HG02884 (cell line): ENCODE results near the gene F2.

Source experiments
- ATAC-seq: cut with Tn5 transposase; IDR thresholded peaks from one replicate; pipeline ENCODE4 v1.9.1; 2021; ENCODE audit warnings: mild to moderate bottlenecking, moderate library complexity; ENCODE audit not compliant: unreplicated experiment

F2 gene

DNA sequence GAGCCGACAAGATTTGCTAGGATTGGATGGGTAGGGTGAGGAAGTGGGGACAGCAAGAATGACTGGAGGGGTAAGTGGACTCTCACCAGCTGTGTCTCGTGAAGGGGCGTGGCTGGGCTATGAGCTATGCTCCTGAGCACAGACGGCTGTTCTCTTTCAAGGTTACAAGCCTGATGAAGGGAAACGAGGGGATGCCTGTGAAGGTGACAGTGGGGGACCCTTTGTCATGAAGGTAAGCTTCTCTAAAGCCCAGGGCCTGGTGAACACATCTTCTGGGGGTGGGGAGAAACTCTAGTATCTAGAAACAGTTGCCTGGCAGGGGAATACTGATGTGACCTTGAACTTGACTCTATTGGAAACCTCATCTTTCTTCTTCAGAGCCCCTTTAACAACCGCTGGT lies 19.9 kb downstream of the F2 start:
- ATAC-seq = no peak

GRCh38 chr11:46741600-46742484 lies 22.8 kb downstream of the F2 start:
- ATAC-seq = no peak

GRCh38 chr11:46743043-46743442 lies 24.0 kb downstream of the F2 start:
- ATAC-seq = no peak

DNA sequence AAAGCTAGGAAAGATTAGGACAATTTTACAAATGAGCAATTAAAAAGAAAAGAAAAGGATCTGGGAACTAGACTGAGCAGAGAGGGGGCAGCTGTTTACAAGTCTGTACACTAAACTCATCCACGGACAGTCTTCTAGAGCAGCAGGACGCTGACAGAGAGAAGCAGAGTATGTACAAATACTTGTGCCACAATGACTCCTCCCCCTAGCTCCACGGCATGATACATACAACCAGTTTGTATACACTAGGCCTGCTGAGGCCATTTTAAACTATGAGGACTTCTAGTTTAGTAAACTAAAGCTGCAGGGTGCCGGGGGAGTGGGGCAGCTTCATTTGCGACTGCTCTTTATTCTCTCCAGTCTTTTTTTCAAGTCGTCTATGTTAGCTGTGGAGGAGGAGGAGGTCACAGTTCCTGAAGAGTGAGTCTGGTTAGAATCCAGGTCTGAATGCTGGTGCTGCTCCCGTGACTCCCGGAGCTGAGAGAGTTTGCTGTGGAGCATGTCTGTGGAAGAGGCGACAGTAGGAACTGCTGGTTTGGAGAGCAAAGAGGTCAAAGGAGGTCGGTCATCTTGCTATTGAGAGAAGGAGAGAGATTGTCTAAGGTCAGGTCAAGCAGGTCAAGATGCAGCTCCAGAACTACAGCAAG lies 24.8 kb downstream of the F2 start:
- no peak for ATAC-seq

DNA sequence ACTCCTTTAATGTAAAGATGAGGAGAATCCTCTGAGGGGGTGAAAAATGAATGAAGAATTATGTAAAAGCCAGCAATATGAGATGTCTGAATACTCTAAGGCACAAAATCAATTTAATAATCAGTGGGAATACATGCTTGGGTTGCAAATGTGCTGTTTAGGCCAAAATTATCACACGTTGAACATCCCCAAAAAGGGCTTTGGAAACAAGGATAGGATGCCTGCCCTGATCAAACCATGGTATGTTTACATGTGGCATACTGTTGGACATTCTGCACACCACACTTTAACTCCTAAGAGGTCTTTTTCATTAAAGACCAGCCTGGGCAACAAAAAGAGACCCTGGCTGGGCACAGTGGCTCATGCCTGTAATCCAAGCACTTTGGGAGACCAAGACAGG lies 26.3 kb downstream of the F2 start:
- no peak for ATAC-seq

- no peak for ATAC-seq
These were observed 27.0 kb downstream of the F2 start for GRCh38 chr11:46745995-46746394.

DNA sequence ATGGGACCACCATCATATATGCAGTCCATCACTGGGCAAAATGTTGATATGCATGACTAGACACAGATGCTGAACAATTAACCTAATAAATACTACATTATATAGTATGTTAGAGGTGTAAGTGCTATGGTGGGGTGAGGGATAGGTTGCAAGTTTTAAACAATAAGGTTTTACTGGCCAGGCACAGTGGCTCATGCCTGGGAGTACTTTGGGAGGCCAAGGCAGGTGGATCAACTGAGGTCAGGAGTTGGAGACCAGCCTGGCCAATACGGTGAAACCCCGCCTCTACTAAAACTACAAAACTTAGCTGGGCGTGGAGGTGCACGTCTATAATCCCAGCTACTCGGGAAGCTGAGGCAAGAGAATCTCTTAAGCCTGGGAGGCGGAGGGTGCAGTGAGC lies 28.1 kb downstream of the F2 start:
- ATAC-seq = no peak

GRCh38 chr11:46755962-46756361 lies 36.9 kb downstream of the F2 start:
- no peak for ATAC-seq

DNA sequence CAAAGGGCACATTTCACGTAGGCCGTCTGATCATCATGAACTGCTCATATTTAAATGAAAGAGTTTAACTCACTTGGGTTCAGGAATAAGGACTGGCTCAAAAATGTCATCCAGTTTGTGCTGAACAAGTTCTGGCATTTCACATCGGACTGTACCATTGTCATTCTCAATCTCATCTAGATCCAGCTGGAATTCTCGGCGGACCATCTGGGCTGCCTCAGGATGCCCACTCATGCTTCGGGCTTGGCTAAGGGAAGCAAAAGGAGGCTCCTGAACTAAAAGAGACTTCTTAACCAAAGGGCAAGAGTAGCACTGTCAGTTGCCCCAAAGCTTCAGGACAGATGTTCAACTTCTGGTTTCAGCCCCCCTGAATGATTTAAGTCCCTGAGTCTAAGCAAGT lies 40.2 kb downstream of the F2 start:
- no peak for ATAC-seq

- ATAC-seq = no peak
These were observed 41.6 kb downstream of the F2 start for GRCh38 chr11:46760429-46761128.

GRCh38 chr11:46761807-46762206 lies 42.8 kb downstream of the F2 start:
- ATAC-seq = no peak

- ATAC-seq = no peak
These were observed 43.2 kb downstream of the F2 start for GRCh38 chr11:46762248-46762647.

DNA sequence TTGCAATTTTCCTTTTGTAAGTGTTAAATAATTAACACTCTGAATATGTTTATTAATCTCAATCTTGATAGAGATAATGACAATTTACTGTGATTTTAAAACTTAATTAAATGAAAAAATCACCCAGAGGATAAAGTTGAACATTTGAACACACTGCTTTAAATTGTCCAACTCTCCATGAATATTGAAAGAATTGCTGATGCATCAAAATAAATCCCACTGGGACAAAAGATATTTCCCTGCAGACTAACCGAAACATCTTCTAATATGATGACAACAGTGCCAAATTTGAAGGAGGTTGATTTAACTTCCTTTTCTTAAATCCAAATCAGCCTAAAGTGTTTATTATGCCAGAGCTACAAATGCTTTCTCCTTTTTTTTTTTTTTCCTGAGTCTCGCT lies 47.6 kb downstream of the F2 start:
- no peak for ATAC-seq

GRCh38 chr11:46769636-46770221 lies 50.7 kb downstream of the F2 start:
- ATAC-seq = no peak

- no peak for ATAC-seq
These were observed 57.9 kb downstream of the F2 start for GRCh38 chr11:46776878-46777277.

GRCh38 chr11:46778416-46778815 lies 59.4 kb downstream of the F2 start:
- no peak for ATAC-seq
